Measurements from ENCODE around the gene KIF9. TPM values are rescaled to one million over a fixed set of nuclear protein-coding genes. Genes with fewer than 3 reads are reported as not detected.
"Not testable (repeated sequence)": the region's sequence is repeated elsewhere in the genome, so short reads cannot be mapped to it uniquely, and the experiment has no call there.

Gene KIF9
- total and polyA plus RNA-seq, 4 donors: 11.5 to 27.3 (median 25.4) TPM

- Histone ChIP-seq H3K4me3 (ENCODE audit: low read depth, low read length) (no peak overlapping the region), H3K27ac (ENCODE audit: low read depth, low read length) (no peak overlapping the region), H3K36me3 (ENCODE audit: control insufficient read depth, insufficient read depth, low read length) (no peaks in the 10 kb centered on the region), H3K4me1 (ENCODE audit: control insufficient read depth, insufficient read depth, low read length) (no peaks in the 10 kb centered on the region), H3K9me3 (ENCODE audit: control insufficient read depth, insufficient read depth, low read length) (no peaks in the 10 kb centered on the region), H3K27me3 (ENCODE audit: control insufficient read depth, insufficient read depth, low read length) (no peaks in the 10 kb centered on the region)
- no peak for DNase-seq (ENCODE audit: low read depth in 4 of 6, low spot score in 6 of 6)
Measured at GRCh38 chr3:47204875-47205274, 77.7 kb downstream of the KIF9 start.

DNA sequence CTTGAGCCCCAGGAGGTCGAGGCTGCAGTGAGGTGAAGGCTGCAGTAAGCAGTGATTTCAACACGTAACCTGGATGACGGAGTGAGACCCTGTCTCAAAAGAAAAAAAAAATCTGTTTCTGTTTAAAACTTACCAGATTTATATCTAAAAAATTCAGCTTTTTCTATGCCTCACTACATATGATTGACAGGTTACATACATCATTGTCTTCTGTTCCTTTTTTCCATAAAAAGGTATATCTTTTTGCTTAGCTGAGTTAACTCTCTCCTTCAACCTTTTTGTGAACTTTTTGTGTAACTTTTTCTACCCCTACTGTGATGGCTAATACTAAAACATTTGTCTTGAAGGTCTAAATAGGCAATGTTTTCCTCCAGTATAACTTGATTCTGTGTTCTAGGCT is 80.1 kb downstream of the KIF9 start:
- no peaks in the 10 kb centered on the region for H3K36me3 ChIP-seq (ENCODE audit: control insufficient read depth, insufficient read depth, low read length)
- no peak overlapping the region for H3K27ac ChIP-seq (ENCODE audit: low read depth, low read length)
- no peaks in the 10 kb centered on the region for H3K9me3 ChIP-seq (ENCODE audit: control insufficient read depth, insufficient read depth, low read length)
- 100% methylated on average over 1 of the region's 3 CpGs for WGBS (ENCODE audit: insufficient coverage)
- no peak overlapping the region for H3K4me3 ChIP-seq (ENCODE audit: low read depth, low read length)
- DNase-seq (ENCODE audit: low read depth in 4 of 6, low spot score in 6 of 6): no peak
- no peaks in the 10 kb centered on the region for H3K27me3 ChIP-seq (ENCODE audit: control insufficient read depth, insufficient read depth, low read length)
- H3K4me1 ChIP-seq (ENCODE audit: control insufficient read depth, insufficient read depth, low read length): no peaks in the 10 kb centered on the region

GRCh38 chr3:47197287-47197686 is 85.3 kb downstream of the KIF9 start:
- WGBS (ENCODE audit: insufficient coverage): 79% methylated on average over 2 of the region's 3 CpGs
- H3K9me3 ChIP-seq (ENCODE audit: control insufficient read depth, insufficient read depth, low read length): no peaks in the 10 kb centered on the region
- no peaks in the 10 kb centered on the region for H3K4me1 ChIP-seq (ENCODE audit: control insufficient read depth, insufficient read depth, low read length)
- no peaks in the 10 kb centered on the region for H3K36me3 ChIP-seq (ENCODE audit: control insufficient read depth, insufficient read depth, low read length)
- no peak overlapping the region for H3K4me3 ChIP-seq (ENCODE audit: low read depth, low read length)
- H3K27ac ChIP-seq (ENCODE audit: low read depth, low read length): no peak overlapping the region
- no peak for DNase-seq (ENCODE audit: low read depth in 4 of 6, low spot score in 6 of 6)
- H3K27me3 ChIP-seq (ENCODE audit: control insufficient read depth, insufficient read depth, low read length): no peaks in the 10 kb centered on the region

DNA sequence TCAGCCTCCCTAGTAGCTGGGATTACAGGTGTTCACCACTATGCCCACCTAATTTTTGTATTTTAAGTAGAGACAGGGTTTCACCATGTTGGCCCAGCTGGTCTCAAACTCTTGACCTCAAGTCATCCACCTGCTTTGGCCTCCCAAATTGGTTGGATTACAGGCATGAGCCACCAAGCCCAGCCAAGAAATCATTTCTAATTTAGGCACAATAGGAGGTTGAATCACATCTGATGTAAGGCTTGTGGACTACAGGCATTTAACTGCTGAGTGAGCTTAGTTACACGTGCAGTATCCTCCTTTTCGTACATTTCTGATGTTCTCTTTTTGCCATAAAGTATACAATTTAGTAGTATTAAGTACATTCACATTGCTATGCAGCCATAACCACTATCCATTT is 87.6 kb downstream of the KIF9 start:
- Histone ChIP-seq H3K4me3 (ENCODE audit: low read depth, low read length) (no peak overlapping the region), H3K4me1 (ENCODE audit: control insufficient read depth, insufficient read depth, low read length) (no peaks in the 10 kb centered on the region), H3K27me3 (ENCODE audit: control insufficient read depth, insufficient read depth, low read length) (no peaks in the 10 kb centered on the region), H3K27ac (ENCODE audit: low read depth, low read length) (no peak overlapping the region), H3K9me3 (ENCODE audit: control insufficient read depth, insufficient read depth, low read length) (no peaks in the 10 kb centered on the region), H3K36me3 (ENCODE audit: control insufficient read depth, insufficient read depth, low read length) (no peaks in the 10 kb centered on the region)
- DNase-seq (ENCODE audit: low read depth in 4 of 6, low spot score in 6 of 6): no peak
- no CpG with 5 or more reads among the region's 2 CpGs for WGBS (ENCODE audit: insufficient coverage)

DNA sequence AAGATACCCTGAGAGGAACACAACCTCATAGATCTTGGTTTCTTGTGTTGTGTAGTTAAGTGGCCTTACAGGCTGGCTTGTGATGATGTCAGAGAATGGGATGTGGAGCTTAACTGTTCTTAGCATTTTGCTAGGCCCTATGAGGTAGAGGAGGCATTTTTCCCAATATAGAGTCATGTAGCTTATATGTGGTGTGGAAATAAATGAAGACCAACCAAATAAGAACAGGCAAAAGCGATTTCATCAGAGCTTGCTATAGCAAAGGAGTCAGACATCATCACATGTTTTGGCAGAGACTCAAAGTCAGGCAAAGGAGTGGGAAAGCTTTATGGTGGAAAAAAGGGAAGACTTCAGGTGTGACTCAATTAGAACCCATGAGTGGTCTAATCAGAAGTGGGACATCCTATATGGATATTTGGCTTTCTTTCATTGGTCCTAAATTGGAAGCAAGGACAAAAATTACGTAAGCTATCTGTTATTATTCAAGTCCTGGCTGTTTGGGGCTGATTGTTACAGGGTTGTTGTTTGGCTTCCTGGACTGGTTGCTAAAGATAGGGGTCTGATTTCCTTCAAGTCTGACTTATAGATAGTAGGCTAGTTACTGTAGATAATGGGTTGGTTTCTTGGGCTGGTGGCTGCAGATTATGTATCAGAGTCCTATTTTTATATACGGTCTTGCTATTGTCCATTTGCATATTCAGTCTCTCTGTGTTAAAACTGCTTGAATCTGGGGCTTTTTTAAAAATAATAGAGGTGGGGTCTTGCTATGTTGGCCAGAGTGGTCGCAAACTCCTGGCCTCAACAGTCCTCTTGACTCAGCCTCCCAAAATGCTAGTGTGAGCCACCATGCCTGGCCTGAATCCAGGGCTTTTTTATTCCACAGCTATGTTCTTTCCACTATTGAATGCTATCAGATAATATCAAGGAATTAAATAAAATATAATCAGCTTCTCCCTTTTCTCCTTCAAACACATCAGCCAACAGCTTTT is 88.4 kb downstream of the KIF9 start:
- 100% methylated on average over 3 of the region's 4 CpGs for WGBS (ENCODE audit: insufficient coverage)
- H3K4me3 ChIP-seq (ENCODE audit: low read depth, low read length): no peak overlapping the region
- H3K27ac ChIP-seq (ENCODE audit: low read depth, low read length): no peak overlapping the region
- DNase-seq (ENCODE audit: low read depth in 4 of 6, low spot score in 6 of 6): no peak
- no peaks in the 10 kb centered on the region for H3K27me3 ChIP-seq (ENCODE audit: control insufficient read depth, insufficient read depth, low read length)
- no peaks in the 10 kb centered on the region for H3K36me3 ChIP-seq (ENCODE audit: control insufficient read depth, insufficient read depth, low read length)
- no peaks in the 10 kb centered on the region for H3K9me3 ChIP-seq (ENCODE audit: control insufficient read depth, insufficient read depth, low read length)
- H3K4me1 ChIP-seq (ENCODE audit: control insufficient read depth, insufficient read depth, low read length): no peaks in the 10 kb centered on the region

- no peak for DNase-seq (ENCODE audit: low read depth in 4 of 6, low spot score in 6 of 6)
- Histone ChIP-seq H3K36me3 (ENCODE audit: control insufficient read depth, insufficient read depth, low read length) (peaks cover 13% of the 10 kb centered on the region), H3K27ac (ENCODE audit: low read depth, low read length) (no peak overlapping the region), H3K27me3 (ENCODE audit: control insufficient read depth, insufficient read depth, low read length) (no peaks in the 10 kb centered on the region), H3K4me3 (ENCODE audit: low read depth, low read length) (no peak overlapping the region), H3K4me1 (ENCODE audit: control insufficient read depth, insufficient read depth, low read length) (no peaks in the 10 kb centered on the region), H3K9me3 (ENCODE audit: control insufficient read depth, insufficient read depth, low read length) (no peaks in the 10 kb centered on the region)
- 100% methylated on average over 2 of the region's 2 CpGs for WGBS (ENCODE audit: insufficient coverage)
Measured at GRCh38 chr3:47186285-47186684, 96.3 kb downstream of the KIF9 start.

- H3K4me1 ChIP-seq (ENCODE audit: control insufficient read depth, insufficient read depth, low read length); H3K4me3 ChIP-seq (ENCODE audit: low read depth, low read length); H3K9me3 ChIP-seq (ENCODE audit: control insufficient read depth, insufficient read depth, low read length); DNase-seq (ENCODE audit: low read depth in 4 of 6, low spot score in 6 of 6); H3K27me3 ChIP-seq (ENCODE audit: control insufficient read depth, insufficient read depth, low read length); H3K27ac ChIP-seq (ENCODE audit: low read depth, low read length): not testable (repeated sequence)
- WGBS (ENCODE audit: insufficient coverage): 91% methylated on average over 3 of the region's 4 CpGs
- peaks cover 31% of the 10 kb centered on the region for H3K36me3 ChIP-seq (ENCODE audit: control insufficient read depth, insufficient read depth, low read length)
Measured at GRCh38 chr3:47181685-47182084, 100.9 kb downstream of the KIF9 start.

- WGBS (ENCODE audit: insufficient coverage): 86% methylated on average over 1 of the region's 12 CpGs
- H3K4me3 ChIP-seq (ENCODE audit: low read depth, low read length); H3K4me1 ChIP-seq (ENCODE audit: control insufficient read depth, insufficient read depth, low read length); H3K27ac ChIP-seq (ENCODE audit: low read depth, low read length); H3K27me3 ChIP-seq (ENCODE audit: control insufficient read depth, insufficient read depth, low read length); H3K9me3 ChIP-seq (ENCODE audit: control insufficient read depth, insufficient read depth, low read length); DNase-seq (ENCODE audit: low read depth in 4 of 6, low spot score in 6 of 6): not testable (repeated sequence)
- peaks cover 31% of the 10 kb centered on the region for H3K36me3 ChIP-seq (ENCODE audit: control insufficient read depth, insufficient read depth, low read length)
Measured at GRCh38 chr3:47180011-47180410, 102.6 kb downstream of the KIF9 start.
